Measurements from ENCODE around the gene MTG2.

MTG2 gene

GRCh38 chr20:62246431-62246830 is 63.6 kb downstream of the MTG2 start (continued):
- TF ChIP-seq ZBTB10 (tag by site-specific recombination; IDR thresholded peaks at IDR 0.05), result no peak

- H3K36me3 ChIP-seq (ENCODE audit: control insufficient read depth in 2 of 2, insufficient read depth in 1 of 2, low read length in 2 of 2), result peaks cover 0 to 32% of the 10 kb centered on the region in 2 experiments; a peak in 2 of 3 replicates
- no peak overlapping the region for H3K27ac ChIP-seq (ENCODE audit: extremely low read depth, low read depth, low read length)
- POLR2A ChIA-PET, result no interaction called here
- H3K4me3 ChIP-seq (ENCODE audit: low read depth, low read length), result no peak overlapping the region
- H3K4me1 ChIP-seq (ENCODE audit: control insufficient read depth, insufficient read depth, low read length), result no peaks in the 10 kb centered on the region
- CTCF ChIA-PET, result interaction anchor here (0.6 kb wide), 1 partner anchor 34 kb away, joined by 4 read pairs; no protein-coding TSS in a partner anchor
- H3K9me3 ChIP-seq (ENCODE audit: control insufficient read depth, insufficient read depth, low read depth, low read length), result no peaks in the 10 kb centered on the region
- TF ChIP-seq ZNF214 (tag by site-specific recombination; IDR thresholded peaks at IDR 0.05; ENCODE audit: borderline replicate concordance) (no peak), ZNF449 (tag by site-specific recombination; IDR thresholded peaks at IDR 0.05) (peak; percentile 54; the same call in 1 of the 2 replicates)
These were observed 64.2 kb downstream of the MTG2 start for GRCh38 chr20:62246872-62247652.

- Histone ChIP-seq H3K4me3 (ENCODE audit: low read depth, low read length) (no peak overlapping the region), H3K9me3 (ENCODE audit: control insufficient read depth, insufficient read depth, low read depth, low read length) (no peaks in the 10 kb centered on the region), H3K4me1 (ENCODE audit: control insufficient read depth, insufficient read depth, low read length) (no peaks in the 10 kb centered on the region), H3K27ac (ENCODE audit: extremely low read depth, low read depth, low read length) (no peak overlapping the region), H3K36me3 (ENCODE audit: control insufficient read depth in 2 of 2, insufficient read depth in 1 of 2, low read length in 2 of 2) (peaks cover 0 to 23% of the 10 kb centered on the region in 2 experiments; a peak in 2 of 3 replicates)
- CTCF ChIA-PET, result interaction anchor here (0.7 kb wide), 1 partner anchor 229 kb away, joined by 3 read pairs; no protein-coding TSS in a partner anchor
- TF ChIP-seq ZNF433 (tag by site-specific recombination; IDR thresholded peaks at IDR 0.05; ENCODE audit: low read depth) (no peak), ZNF777 (tag by site-specific recombination; IDR thresholded peaks at IDR 0.05; ENCODE audit: borderline replicate concordance) (no peak), KLF16 (tag by site-specific recombination; IDR thresholded peaks at IDR 0.05) (no peak), ZBTB26 (tag by site-specific recombination; optimal IDR thresholded peaks at IDR 0.05) (no peak), TSHZ1 (tag by site-specific recombination; IDR thresholded peaks at IDR 0.05; ENCODE audit: borderline replicate concordance) (no peak), ZNF571 (tag by site-specific recombination; IDR thresholded peaks at IDR 0.05) (no peak), INSM2 (tag by site-specific recombination; IDR thresholded peaks at IDR 0.05) (no peak), ELK4 (IDR thresholded peaks at IDR 0.05; ENCODE audit: borderline replicate concordance, low read depth, low read length) (no peak), ZNF768 (tag by site-specific recombination; IDR thresholded peaks at IDR 0.05) (no peak), HOXD13 (CRISPR knock-in tag; IDR thresholded peaks at IDR 0.05; ENCODE audit: borderline replicate concordance) (no peak)
- POLR2A ChIA-PET, result no interaction called here
These were observed 66.2 kb downstream of the MTG2 start for GRCh38 chr20:62248890-62249560.
